DMS 273 treated with DMSO at 0.1 percent for 48 hours (cell line): ENCODE results near the gene ARHGAP24.
"Not testable (repeated sequence)": the region's sequence is repeated elsewhere in the genome, so short reads cannot be mapped to it uniquely, and the experiment has no call there.

Experiments used
- DNase-seq: peaks from one replicate; lab custom pipeline; 2025; lab: John Stamatoyannopoulos, UW

Gene ARHGAP24

DNA sequence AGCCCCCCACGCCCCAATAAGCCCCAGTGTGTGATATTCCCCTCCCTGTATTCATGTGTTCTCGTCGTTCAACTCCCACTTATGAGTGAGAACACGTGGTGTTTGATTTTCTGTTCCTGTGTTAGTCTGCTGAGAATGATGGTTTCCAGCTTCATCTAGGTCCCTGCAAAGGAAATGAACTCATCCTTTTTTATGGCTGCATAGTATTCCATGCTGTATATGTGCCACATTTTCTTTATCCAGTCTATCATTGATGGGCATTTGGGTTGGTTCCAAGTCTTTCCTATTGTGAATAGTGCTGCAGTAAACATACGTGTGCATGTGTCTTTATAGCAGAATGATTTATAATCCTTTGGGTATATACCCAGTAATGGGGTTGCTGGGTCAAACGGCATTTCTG lies 440.6 kb downstream of the ARHGAP24 start:
- not testable (repeated sequence) for DNase-seq

DNA sequence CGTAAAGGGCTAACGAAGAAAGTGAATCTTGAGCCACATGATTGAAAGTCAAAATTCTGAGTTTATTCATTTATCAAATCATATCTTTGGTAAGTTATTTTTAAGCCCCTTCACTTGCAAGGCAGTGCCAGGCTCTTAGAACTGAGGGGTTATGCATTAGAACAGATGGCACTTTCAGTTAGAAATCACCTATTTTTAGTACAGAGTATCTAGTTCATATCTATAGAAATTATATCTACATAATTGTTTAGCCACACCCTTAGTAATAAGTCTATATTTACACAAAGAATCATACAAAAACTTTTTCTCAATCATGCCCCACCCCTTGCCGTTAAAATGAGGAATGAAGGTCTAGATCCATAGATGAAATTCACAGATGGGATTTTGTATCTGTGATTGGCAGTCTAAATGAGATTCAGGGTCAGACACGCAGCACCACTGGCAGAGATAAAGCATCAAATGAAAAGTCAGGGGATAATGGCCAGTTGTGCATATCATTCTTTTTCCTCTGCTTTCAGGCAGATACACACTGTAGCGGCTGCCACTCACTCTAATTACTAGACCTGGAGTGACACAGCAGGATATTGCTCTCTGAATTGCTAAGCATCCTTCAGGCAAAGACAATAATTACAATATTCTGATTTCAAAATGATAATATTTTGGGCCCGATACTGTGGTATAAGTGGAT lies 444.4 kb downstream of the ARHGAP24 start:
- no peak for DNase-seq

DNA sequence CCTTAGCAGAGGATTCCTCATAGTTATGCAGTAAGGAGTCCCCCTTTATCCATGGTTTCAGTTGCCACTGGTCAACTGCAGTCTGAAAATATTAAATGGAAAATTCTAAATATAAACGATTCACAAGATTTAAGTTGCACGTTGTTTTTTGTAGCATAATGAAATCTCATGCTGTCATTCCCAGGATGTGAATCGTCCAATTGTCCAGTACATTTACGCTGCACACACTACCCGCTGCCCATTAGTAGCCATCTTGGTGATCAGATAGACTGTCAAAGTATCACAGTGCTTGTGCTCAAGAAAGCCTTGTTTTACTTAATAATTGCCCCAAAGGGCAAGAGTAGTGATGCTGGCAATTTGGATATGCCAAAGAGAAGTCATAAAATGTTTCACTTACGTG lies 450.1 kb downstream of the ARHGAP24 start:
- DNase-seq: no peak

GRCh38 chr4:85928775-85929591 lies 454.0 kb downstream of the ARHGAP24 start:
- no peak for DNase-seq

DNA sequence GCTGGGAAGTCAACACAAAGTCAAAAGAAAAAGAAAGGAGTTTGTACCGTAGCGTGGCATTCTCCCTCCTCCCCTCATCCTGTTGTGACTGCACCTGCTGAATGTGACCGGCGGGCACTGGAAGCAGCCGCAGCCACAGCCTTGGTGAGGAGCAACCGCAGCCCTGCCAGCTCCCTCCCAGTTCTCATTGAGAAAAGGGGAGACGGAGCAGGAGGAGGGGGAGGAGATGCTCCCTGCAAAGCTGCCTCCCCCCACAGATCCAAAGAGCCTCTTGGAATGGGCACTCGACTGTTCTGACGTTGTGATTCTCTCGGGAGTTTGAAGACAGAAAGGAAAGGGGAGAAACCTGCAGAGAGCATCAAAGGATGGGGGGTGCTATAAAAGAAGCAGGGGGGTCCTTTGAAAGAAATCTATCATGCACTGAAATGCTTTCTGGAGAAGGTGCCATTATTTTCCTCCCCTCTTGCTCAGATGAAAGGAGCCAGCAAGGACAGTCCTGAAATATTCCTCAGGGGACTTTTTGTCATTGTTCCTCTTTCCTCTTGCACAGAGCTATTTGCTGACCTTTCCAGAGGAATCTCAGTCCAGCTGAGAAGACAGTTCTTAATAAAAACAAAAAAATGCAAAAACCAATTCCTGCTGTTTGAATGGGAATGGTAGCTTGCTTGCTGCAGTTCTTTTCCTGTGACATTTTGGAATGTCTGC lies 455.2 kb downstream of the ARHGAP24 start:
- no peak for DNase-seq

DNA sequence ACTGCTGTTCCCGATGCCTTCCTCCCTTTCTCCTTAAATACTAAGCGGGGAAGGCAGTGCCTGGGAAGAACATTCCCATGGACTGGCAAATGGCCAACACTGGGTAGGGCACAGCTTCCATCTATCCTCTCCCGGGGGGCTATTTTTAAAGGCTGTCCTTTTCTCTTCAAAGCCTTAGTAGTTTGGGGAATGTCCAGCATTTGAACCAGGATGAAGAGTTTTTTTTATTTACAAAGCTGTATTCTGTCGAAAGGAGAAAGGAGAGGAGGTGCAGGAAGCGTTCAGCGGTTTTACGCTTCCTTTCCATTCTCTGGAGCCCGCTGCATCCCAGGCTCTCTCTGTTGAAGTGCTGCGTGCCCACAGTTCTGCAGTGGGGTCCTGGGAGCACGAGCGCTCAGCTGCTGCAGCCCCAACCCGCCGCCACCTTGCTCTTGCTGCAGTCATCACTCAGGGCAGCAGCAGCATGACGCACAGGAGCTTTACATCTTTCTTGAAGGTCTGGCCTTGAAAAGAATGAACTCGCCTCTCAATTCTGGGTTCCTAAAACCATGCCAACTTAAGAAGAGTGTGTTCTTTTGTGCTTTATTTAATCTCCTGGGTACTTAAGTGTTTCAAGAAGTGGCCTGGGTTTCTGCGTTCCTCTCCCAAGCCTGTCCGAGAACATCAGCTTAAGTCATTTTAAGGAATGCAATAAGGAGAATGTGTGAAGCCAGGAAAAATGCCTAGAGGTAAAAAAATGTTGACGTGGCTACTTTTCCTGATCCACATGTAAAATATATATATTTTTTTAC lies 457.7 kb downstream of the ARHGAP24 start:
- DNase-seq: no peak

- no peak for DNase-seq
These were observed 458.3 kb downstream of the ARHGAP24 start for GRCh38 chr4:85933291-85933640.

DNA sequence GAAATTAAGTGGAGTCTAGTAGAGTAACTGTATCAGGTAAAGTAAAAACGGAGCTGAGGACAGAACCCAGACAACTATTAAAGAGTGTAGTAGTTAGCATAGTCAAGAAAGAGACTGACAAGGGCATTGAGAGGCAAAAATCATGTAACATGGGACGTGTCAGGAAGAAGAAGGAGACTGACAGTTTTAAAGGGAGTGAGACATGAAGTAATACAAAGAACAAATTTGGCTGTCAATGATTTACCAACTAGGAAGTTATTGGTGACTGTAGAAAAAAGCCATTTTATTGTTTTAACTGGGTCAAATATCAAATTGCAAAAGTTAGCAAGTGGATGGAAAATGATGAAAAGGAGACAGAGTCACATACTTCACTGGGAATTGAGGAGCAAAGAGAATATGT lies 462.6 kb downstream of the ARHGAP24 start:
- DNase-seq: no peak

- no peak for DNase-seq
These were observed 463.1 kb downstream of the ARHGAP24 start for GRCh38 chr4:85938062-85938461.

DNA sequence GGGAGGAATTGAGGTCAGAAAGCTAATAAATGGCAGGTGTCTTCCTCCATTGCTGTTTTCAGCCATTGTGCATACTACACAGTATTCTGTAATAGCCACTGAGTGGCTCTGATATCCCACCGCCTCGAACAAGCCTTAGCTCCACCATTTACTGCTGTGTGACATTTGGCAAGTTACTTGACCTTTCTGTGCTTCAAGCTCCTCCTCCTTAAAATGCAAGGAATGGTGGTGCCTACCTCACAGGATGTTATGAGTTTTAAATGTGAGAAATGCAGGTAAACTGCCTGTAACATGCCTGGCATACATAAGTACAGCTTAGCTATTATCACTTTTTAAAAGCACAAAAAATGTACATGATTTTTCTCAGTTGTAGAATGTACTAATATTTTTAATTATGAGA lies 464.0 kb downstream of the ARHGAP24 start:
- no peak for DNase-seq

DNA sequence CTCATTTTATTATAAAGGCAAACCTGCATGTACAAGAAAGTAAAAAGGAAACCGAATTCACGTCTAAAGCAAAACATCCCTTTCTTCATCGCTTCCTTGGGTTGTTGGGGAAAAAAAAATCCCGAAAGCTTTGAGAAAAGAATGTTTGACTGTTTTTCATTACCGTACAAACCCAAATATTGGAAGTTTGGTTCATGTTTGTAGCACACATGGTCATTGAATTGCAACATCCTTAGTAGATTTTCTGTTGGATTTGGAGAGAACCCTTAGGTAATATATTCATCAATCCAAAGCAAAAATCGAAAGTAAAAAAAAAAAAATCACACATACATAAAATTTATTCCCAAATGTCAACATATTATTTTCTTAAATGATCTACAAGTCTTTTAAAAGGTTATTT lies 464.6 kb downstream of the ARHGAP24 start:
- no peak for DNase-seq

- no peak for DNase-seq
These were observed 465.2 kb downstream of the ARHGAP24 start for GRCh38 chr4:85940151-85940550.

DNA sequence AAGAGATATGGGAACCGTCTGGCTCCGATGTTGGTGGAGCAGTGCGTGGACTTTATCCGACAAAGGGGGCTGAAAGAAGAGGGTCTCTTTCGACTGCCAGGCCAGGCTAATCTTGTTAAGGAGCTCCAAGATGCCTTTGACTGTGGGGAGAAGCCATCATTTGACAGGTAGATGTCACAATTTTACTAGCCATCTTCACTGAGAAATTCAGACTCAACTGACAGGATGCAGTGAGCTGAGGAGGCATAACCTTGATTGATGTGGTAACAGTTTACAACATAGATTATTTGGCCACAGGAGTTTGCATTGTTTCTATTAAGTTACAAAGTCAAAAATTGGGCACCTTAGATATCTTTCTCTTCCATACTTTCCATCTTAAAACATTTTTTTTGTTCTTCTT lies 467.2 kb downstream of the ARHGAP24 start:
- DNase-seq: no peak

- no peak for DNase-seq
These were observed 471.9 kb downstream of the ARHGAP24 start for GRCh38 chr4:85946821-85947220.

DNA sequence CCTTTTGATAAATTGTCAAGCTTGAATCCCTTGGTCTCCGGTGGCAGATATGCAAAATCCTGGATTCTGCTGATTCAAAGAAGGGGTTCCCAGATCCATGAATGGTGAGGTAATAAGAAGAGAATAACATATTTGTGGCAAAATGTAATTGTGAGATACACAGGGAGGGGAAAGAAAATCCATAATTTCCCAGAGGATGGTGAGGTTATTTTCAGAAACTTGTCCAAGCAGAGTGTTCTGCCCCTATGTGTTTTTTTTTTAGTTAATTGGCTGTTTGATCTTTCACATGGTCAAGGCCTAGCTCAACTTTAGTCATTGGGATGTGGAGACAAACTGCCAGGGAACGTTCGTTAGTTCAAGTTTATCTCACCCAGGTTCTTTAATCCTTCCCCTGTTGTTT lies 476.1 kb downstream of the ARHGAP24 start:
- no peak for DNase-seq

GRCh38 chr4:85952528-85952927 lies 477.6 kb downstream of the ARHGAP24 start:
- no peak for DNase-seq

DNA sequence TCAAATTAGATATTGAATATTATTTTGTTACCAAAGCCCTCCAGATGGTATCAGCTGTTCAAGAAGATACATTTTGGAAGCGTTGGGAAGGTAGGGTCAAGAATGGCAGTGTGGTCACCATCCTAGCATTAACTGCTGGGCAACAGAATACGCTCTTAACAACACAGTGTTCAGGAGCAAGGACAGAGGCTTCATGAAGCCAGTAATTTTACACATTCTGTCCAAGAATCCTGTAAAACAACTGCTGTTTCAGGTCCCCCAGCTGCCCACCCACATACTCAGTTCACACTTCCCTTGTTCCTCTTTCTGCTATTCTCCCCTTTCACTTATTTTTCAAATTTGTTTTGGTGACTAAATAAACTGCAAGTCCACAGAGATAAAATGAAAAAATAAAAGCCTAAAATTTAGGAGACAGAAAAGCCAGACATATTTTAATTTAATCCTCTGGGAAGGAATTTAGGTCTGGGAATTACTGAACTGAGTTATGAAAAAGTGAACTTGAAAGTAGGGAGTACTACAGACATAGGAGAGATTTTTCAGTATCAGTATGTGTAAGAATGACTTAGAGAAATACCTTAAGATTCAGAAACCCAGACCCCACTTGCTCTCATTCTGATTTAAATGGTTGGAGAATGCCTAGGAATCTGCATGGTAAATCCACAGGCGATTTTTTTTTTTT lies 478.2 kb downstream of the ARHGAP24 start:
- DNase-seq: no peak

- DNase-seq: no peak
These were observed 478.7 kb downstream of the ARHGAP24 start for GRCh38 chr4:85953651-85954018.

- DNase-seq: no peak
These were observed 480.8 kb downstream of the ARHGAP24 start for GRCh38 chr4:85955620-85956292.

- DNase-seq: no peak
These were observed 481.5 kb downstream of the ARHGAP24 start for GRCh38 chr4:85956293-85956945.

- DNase-seq: no peak
These were observed 486.9 kb downstream of the ARHGAP24 start for GRCh38 chr4:85961887-85962286.
